Stimulated activated effector memory CD8-positive, alpha-beta T cell treated with anti-CD3 and anti-CD28 coated beads, Interleukin-12 subunit alpha, Interleukin-12 subunit beta, amount 100 ng/mL, for 72 hours (primary cell): Measurements from ENCODE around the gene IGF2R.

ENCODE experiments used
- ATAC-seq: fragments of 150-1000 bp; cut with Tn5 transposase; 2 replicates; pipeline ENCODE4 v1.10.0; 2021
- DNase-seq, 2 donors: peaks; one replicate each; pipeline ENCODE4 v3.0.0; 2021 to 2022; ENCODE audit warnings: low spot score in 2 of 2
- H3K27ac Mint-ChIP-seq: one replicate; pipeline ENCODE4 v1.8.0; 2022; ENCODE audit warnings: mild to moderate bottlenecking, mixed read lengths
- H3K36me3 Mint-ChIP-seq: one replicate; pipeline ENCODE4 v1.8.0; 2022; ENCODE audit warnings: mild to moderate bottlenecking, mixed read lengths
- H3K4me1 Mint-ChIP-seq: one replicate; pipeline ENCODE4 v1.8.0; 2022; ENCODE audit warnings: mixed read lengths
- H3K4me3 Mint-ChIP-seq: one replicate; pipeline ENCODE4 v1.8.0; 2022; ENCODE audit warnings: mild to moderate bottlenecking, mixed read lengths
- H3K9me3 Mint-ChIP-seq: one replicate; pipeline ENCODE4 v1.8.0; 2022; ENCODE audit warnings: mixed read lengths

The IGF2R gene

GRCh38 chr6:159977904-159978268 lies 9.0 kb downstream of the IGF2R start:
- Mint-ChIP-seq H3K4me1 (peaks cover 94% of the 10 kb centered on the region), H3K27ac (peak overlapping the region; percentile 98), H3K9me3 (no peaks in the 10 kb centered on the region), H3K36me3 (peaks cover 42% of the 10 kb centered on the region), H3K4me3 (peak overlapping the region; percentile 78)
- peak in 1 of 2 donors; percentile 29 for DNase-seq
- ATAC-seq: no peak

- peak; percentile 71 for ATAC-seq
- peak overlapping the region; percentile 98 for H3K27ac Mint-ChIP-seq
- peaks cover 40% of the 10 kb centered on the region for H3K36me3 Mint-ChIP-seq
- no peaks in the 10 kb centered on the region for H3K9me3 Mint-ChIP-seq
- peaks cover 94% of the 10 kb centered on the region for H3K4me1 Mint-ChIP-seq
- DNase-seq: peak; percentile 37 to 72
- H3K4me3 Mint-ChIP-seq: peak overlapping the region; percentile 78
Observed at GRCh38 chr6:159978291-159979135, 9.6 kb downstream of the IGF2R start.

- H3K36me3 Mint-ChIP-seq: peaks cover 40% of the 10 kb centered on the region
- peak overlapping the region; percentile 78 for H3K4me3 Mint-ChIP-seq
- peak overlapping the region; percentile 98 for H3K27ac Mint-ChIP-seq
- H3K9me3 Mint-ChIP-seq: no peaks in the 10 kb centered on the region
- peak; percentile 91 for ATAC-seq
- peak in 1 of 2 donors; percentile 83 for DNase-seq
- H3K4me1 Mint-ChIP-seq: peaks cover 92% of the 10 kb centered on the region
Observed at GRCh38 chr6:159979136-159979874, 10.4 kb downstream of the IGF2R start.

- peaks cover 32% of the 10 kb centered on the region for H3K36me3 Mint-ChIP-seq
- ATAC-seq (no peak), DNase-seq (no peak)
- H3K4me3 Mint-ChIP-seq: peak overlapping the region; percentile 78
- H3K9me3 Mint-ChIP-seq: no peaks in the 10 kb centered on the region
- peak overlapping the region; percentile 98 for H3K27ac Mint-ChIP-seq
- H3K4me1 Mint-ChIP-seq: peaks cover 86% of the 10 kb centered on the region
Observed at GRCh38 chr6:159980474-159980873, 11.6 kb downstream of the IGF2R start.

GRCh38 chr6:159981071-159981402 lies 12.2 kb downstream of the IGF2R start:
- no peak for DNase-seq
- Mint-ChIP-seq H3K36me3 (peaks cover 28% of the 10 kb centered on the region), H3K4me3 (peak overlapping the region; percentile 78), H3K9me3 (no peaks in the 10 kb centered on the region), H3K4me1 (peaks cover 86% of the 10 kb centered on the region), H3K27ac (peak overlapping the region; percentile 98)
- ATAC-seq: no peak

GRCh38 chr6:159981403-159982245 lies 12.7 kb downstream of the IGF2R start:
- Mint-ChIP-seq H3K4me3 (peak overlapping the region; percentile 78), H3K4me1 (peaks cover 90% of the 10 kb centered on the region), H3K27ac (peak overlapping the region; percentile 98), H3K36me3 (peaks cover 23% of the 10 kb centered on the region), H3K9me3 (no peaks in the 10 kb centered on the region)
- ATAC-seq: peak; percentile 31
- no peak for DNase-seq

- Mint-ChIP-seq H3K9me3 (no peaks in the 10 kb centered on the region), H3K4me3 (peak overlapping the region; percentile 78), H3K36me3 (peaks cover 21% of the 10 kb centered on the region), H3K4me1 (peaks cover 87% of the 10 kb centered on the region), H3K27ac (peak overlapping the region; percentile 98)
- ATAC-seq (no peak), DNase-seq (no peak)
Observed at GRCh38 chr6:159982731-159983506, 14.0 kb downstream of the IGF2R start.

- no peak for ATAC-seq
- Mint-ChIP-seq H3K27ac (peak overlapping the region; percentile 98), H3K4me3 (peak overlapping the region; percentile 78), H3K4me1 (peaks cover 85% of the 10 kb centered on the region), H3K9me3 (no peaks in the 10 kb centered on the region), H3K36me3 (peaks cover 13% of the 10 kb centered on the region)
- DNase-seq: no peak
Observed at GRCh38 chr6:159983641-159984080, 14.8 kb downstream of the IGF2R start.

GRCh38 chr6:159984268-159984786 lies 15.4 kb downstream of the IGF2R start:
- DNase-seq (no peak), ATAC-seq (peak; percentile 43)
- Mint-ChIP-seq H3K4me1 (peaks cover 85% of the 10 kb centered on the region), H3K36me3 (peaks cover 7% of the 10 kb centered on the region), H3K4me3 (peak overlapping the region; percentile 78), H3K27ac (peak overlapping the region; percentile 98), H3K9me3 (no peaks in the 10 kb centered on the region)

GRCh38 chr6:159985296-159985945 lies 16.5 kb downstream of the IGF2R start:
- DNase-seq: no peak
- ATAC-seq: no peak
- H3K9me3 Mint-ChIP-seq: no peaks in the 10 kb centered on the region
- H3K4me1 Mint-ChIP-seq: peaks cover 85% of the 10 kb centered on the region
- H3K27ac Mint-ChIP-seq: peak overlapping the region; percentile 60
- no peaks in the 10 kb centered on the region for H3K36me3 Mint-ChIP-seq
- H3K4me3 Mint-ChIP-seq: no peak overlapping the region

- peaks cover 83% of the 10 kb centered on the region for H3K4me1 Mint-ChIP-seq
- DNase-seq (no peak), ATAC-seq (peak; percentile 72)
- peak overlapping the region; percentile 87 for H3K27ac Mint-ChIP-seq
- no peaks in the 10 kb centered on the region for H3K9me3 Mint-ChIP-seq
- H3K36me3 Mint-ChIP-seq: peaks cover 27% of the 10 kb centered on the region
- H3K4me3 Mint-ChIP-seq: peak overlapping the region; percentile 51
Observed at GRCh38 chr6:159988983-159989454, 20.1 kb downstream of the IGF2R start.

- Mint-ChIP-seq H3K27ac (peak overlapping the region; percentile 87), H3K9me3 (no peaks in the 10 kb centered on the region), H3K4me1 (peaks cover 90% of the 10 kb centered on the region), H3K4me3 (peak overlapping the region; percentile 51), H3K36me3 (peaks cover 35% of the 10 kb centered on the region)
- peak; percentile 94 for ATAC-seq
- DNase-seq: no peak
Observed at GRCh38 chr6:159989492-159990480, 20.9 kb downstream of the IGF2R start.

- Mint-ChIP-seq H3K36me3 (peaks cover 60% of the 10 kb centered on the region), H3K4me1 (peaks cover 91% of the 10 kb centered on the region), H3K27ac (no peak overlapping the region), H3K9me3 (no peaks in the 10 kb centered on the region), H3K4me3 (no peak overlapping the region)
- no peak for DNase-seq
- ATAC-seq: no peak
Observed at GRCh38 chr6:159992366-159992765, 23.5 kb downstream of the IGF2R start.
